ENCODE results near the gene BCAS3.

BCAS3 gene

DNA sequence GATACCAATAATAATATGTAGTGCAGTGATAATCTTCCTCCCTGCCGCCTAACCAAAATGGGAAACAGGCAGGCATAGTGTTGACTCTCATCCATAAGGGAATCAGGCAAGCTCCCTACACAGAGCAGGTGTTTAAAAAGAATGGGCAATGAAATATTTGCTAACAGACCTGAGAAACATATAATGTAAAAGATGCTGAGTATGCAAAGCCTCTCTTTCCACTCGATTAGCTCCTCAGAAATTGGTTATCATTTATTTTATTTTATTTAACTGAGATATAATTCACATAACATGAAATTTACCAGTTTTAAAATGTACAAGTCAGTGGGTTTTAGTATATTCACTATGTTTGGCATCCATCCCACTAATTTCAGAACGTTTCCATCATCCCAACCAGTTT, 404.3 kb downstream of the BCAS3 start:
- DNase-seq, result no peak

- no peak for DNase-seq
These were observed 406.6 kb downstream of the BCAS3 start for GRCh38 chr17:61084260-61084659.

- DNase-seq, result no peak
These were observed 409.4 kb downstream of the BCAS3 start for GRCh38 chr17:61087024-61087423.

DNA sequence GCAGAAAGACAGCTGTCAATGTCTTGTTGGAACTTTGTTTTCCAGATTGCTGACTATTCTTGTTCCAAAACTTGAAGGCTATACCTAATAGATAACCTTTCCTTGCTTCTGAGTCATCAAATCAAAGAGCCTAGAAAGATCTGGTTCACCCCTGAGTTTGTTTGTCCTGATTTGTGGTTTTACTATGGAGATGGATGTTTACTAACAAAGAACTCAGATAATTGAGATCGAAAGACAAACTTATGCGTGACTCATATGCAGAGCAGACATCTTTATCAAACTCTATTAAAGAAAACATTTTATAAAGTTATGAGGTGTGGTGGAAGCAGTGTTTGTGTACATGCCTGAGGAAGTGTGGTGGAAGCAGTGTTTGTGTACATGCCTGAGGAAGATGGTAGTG, 410.9 kb downstream of the BCAS3 start:
- no peak for DNase-seq

GRCh38 chr17:61091096-61091495, 413.4 kb downstream of the BCAS3 start:
- no peak for DNase-seq

GRCh38 chr17:61097781-61098180, 420.1 kb downstream of the BCAS3 start:
- no peak for DNase-seq

DNA sequence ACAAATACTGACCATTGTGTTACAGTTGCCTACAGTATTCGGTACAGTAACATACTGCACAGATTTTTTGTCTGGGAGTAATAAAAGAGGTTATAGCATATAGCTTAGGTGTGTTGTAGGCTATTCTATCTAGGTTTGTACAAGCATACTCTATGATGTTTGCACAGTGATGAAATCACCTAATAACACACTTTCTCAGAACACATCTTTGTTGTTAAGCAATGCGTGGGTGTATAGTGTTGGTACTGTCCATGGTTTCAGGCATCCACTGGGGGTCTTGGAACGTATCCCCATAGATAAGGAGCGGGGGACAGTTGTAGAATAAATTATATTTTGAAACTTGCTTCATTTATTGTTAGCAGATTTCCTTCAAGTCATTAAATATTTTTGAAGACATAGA, 428.7 kb downstream of the BCAS3 start:
- DNase-seq, result no peak

- DNase-seq, result no peak
These were observed 438.9 kb downstream of the BCAS3 start for GRCh38 chr17:61116577-61116976.

DNA sequence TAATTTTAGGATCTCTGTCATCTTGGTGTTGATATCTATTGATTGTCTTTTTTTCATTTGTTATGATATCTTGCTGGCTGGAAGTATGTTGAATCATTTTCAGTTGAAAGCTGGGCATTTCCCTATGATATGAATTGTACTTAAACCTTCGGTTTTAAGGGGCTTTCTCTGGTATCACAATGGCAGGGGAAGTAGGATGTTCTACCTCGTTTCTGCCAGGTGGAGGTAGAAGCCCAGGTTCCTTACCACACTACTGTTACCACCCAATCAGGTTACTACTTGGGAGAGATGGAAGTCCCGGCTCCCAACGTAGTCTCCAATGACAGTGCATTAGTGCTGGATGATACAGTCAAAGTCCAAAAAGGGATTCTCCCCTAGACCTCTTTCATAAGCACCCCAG, 440.3 kb downstream of the BCAS3 start:
- no peak for DNase-seq

- no peak for DNase-seq
These were observed 441.2 kb downstream of the BCAS3 start for GRCh38 chr17:61118871-61119270.

DNA sequence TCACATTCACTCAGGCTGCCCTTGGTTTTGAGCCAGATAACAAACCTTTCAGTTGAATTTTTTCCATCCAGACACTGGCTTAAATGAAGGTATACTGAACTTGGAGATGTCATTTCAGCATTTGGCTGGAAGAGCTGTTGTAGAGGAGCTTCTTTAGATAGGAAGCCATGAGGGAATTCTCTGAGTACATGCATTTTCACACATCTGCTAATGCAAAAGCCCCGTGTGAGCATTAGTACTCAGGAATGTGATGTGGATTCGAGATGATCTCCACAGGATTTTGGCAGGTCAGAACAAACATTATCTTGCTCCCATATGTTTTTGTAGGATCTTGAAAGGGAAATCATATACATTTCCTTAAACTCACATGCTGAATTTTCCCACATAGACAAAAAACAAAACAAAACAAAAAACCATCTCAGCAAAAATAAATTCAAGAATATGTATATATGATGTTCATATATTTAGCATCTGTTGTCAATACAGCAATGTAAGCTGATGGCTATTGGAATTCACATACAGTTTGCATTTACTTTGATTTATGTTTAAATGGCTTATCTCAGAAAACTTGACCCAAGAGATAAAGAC, 444.8 kb downstream of the BCAS3 start:
- no peak for DNase-seq

- no peak for DNase-seq
These were observed 446.9 kb downstream of the BCAS3 start for GRCh38 chr17:61124562-61124961.

GRCh38 chr17:61126473-61127249, 449.0 kb downstream of the BCAS3 start:
- DNase-seq, result no peak

DNA sequence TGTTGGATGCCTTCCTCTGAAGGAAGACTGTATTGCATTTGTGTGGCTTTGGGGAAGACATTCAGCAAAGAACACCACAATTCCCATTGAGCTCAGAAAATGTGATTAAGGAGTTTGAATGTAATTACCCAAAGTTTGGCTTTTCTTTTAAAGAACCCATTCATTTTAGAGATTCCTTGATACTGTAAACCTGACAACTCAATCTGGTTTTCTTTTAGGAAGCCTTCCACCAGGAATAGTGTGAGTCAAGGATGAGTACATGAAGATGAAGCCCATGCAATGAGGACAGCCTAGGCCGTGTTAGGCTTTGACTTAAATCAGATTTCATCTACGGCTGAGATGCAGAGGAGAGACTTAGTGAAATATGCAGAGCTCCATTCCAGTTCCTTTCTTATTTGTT, 450.3 kb downstream of the BCAS3 start:
- no peak for DNase-seq

GRCh38 chr17:61128661-61129115, 451.0 kb downstream of the BCAS3 start:
- no peak for DNase-seq

GRCh38 chr17:61129267-61130254, 451.9 kb downstream of the BCAS3 start:
- no peak for DNase-seq

DNA sequence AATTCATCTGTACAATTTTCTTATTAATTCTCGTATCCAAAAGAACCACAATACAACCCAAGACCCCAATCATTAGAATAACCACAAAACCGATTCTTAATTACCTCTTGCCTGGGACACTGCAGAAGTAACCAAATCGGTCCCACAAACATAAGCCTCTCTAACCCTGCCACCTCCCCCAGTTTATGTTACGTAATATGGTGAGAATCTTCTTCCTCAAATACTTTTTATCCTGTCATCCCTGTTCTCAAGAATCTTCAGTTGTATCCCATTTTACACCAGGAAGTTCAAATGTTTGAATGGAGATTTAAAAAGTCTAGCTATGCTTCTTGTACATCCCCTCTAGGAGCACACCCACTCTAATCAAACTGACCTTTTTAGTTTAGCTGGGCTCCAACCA, 452.7 kb downstream of the BCAS3 start:
- no peak for DNase-seq

- DNase-seq, result no peak
These were observed 453.9 kb downstream of the BCAS3 start for GRCh38 chr17:61131585-61131984.

- no peak for DNase-seq
These were observed 454.9 kb downstream of the BCAS3 start for GRCh38 chr17:61132524-61132923.

- no peak for DNase-seq
These were observed 456.2 kb downstream of the BCAS3 start for GRCh38 chr17:61133853-61134252.

GRCh38 chr17:61134551-61135235, 457.0 kb downstream of the BCAS3 start:
- DNase-seq, result no peak

DNA sequence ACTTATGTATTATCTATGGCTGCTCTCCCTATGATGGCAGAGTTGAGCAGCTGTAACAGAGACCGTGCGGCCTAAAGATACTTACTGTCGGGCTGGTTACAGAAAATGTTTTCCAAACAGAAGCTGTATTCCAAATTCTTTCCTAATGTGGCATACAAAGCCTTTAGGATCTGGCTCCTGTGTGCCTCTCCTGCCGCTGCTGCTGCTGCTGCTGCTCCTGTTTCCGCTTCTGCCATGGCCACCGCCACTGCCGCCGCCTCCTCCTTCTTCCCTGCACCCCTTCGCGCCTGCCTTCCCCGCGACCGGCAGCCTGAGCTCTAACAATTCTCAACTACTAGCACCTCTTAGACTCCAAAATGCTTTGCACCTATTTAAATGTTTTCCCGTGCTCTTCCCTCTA, 458.1 kb downstream of the BCAS3 start:
- DNase-seq, result no peak

DNA sequence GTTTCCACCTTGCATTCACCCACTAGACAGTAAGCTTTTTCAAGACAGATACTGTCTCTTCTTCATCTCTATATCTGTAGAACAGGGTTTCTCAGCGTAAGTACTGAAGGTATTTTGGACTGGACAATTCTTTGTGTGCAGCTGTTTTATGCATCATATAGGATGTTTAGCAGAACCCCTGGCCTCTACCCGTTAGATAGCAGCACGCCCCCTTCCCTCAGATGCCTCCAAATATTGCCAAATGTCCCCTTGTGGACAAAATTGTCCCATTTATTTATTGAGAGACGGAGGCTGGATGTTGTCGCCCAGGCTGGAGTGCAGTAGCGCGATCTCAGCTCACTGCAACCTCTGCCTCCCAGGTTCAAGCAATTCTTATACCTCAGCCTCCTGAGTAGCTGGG, 458.6 kb downstream of the BCAS3 start:
- no peak for DNase-seq
